HG03064 (cell line): ENCODE measurements around the gene KLF9.

ENCODE experiments used
- ATAC-seq: cut with Tn5 transposase; IDR thresholded peaks from one replicate; pipeline ENCODE4 v1.9.1; 2021; ENCODE audit warnings: low read depth; ENCODE audit not compliant: unreplicated experiment

Gene KLF9

GRCh38 chr9:70413799-70414775 is at the start of gene KLF9:
KLF9 (minus strand) TSS chr9:70414657; CDS start chr9:70413363, 1,294 bp downstream.
- ATAC-seq, result peak; percentile 64

DNA sequence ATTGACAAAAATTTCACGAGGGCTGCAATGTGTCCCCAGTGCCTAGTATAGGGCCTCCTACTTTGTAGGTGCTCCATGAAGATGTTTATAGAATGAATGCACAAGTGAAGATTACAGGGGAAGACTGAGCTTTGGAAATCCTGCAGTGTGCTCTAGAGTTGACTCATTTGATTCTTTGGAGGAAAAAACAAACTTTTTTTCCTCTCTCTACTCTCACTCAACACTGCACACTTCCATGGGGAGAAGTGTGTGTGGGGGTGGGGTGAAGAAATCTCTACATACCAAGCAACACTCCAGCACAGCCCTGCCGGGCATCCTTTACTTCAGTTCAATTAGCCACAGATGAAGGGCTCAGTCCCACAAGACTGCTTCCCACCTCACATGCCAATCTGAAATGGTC is 49.4 kb upstream of the KLF9 start:
- no peak for ATAC-seq

GRCh38 chr9:70462300-70462699 is 47.8 kb upstream of the KLF9 start:
- no peak for ATAC-seq

GRCh38 chr9:70457235-70457634 is 42.8 kb upstream of the KLF9 start:
- no peak for ATAC-seq

DNA sequence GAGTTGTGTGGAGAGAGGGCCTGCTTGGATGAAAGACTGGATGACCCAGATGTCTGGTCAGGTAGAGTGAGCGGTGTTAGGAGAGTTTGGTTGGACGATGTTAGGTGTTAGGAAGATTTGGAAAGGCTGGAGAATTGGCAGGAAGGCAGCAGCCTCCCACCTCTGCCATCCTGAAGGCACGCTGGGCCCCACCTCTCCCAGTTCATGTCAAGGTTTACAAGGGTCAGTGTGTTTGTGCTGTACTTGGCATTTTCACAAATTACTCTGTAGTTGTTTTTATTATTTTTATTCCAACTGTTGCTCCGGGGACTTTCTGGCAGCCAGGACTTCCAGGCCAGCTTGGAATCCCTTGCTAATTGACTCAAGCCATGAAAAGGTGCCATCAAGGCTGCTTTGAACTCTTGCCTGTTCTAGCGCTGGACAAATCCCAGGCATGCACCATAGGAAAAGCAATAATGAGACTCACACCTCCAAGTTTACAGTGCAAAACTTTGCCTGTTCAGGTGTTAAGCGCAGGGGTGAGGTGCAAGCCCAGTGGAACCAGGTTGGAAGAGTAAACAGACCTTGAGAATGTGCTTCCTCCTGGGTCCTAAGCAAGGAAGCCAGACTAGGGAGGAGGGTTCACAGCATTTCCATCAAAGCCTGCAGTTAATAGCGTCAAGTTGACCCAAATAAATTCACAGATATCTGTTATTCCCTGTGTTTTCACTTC is 41.7 kb upstream of the KLF9 start:
- no peak for ATAC-seq

DNA sequence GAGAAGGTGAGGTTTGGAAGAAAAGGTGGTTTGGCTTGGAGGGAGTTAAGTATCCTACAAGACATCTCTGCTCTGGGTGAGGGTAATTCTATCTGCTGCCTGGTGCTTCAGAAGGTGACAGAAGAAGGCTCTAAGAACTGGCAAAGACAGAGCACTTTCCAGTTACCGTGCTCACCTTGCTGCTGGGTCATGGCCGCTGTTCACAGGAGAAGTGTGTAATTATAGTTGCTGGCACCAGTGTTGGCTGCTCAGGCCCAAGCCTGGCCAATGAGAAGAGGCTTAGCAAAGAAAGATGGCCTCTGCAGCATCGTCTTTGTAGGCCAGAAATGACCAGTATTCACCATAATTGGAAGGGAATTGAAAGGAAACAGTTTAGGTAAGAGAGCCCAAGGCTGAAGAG is 37.9 kb upstream of the KLF9 start:
- no peak for ATAC-seq

DNA sequence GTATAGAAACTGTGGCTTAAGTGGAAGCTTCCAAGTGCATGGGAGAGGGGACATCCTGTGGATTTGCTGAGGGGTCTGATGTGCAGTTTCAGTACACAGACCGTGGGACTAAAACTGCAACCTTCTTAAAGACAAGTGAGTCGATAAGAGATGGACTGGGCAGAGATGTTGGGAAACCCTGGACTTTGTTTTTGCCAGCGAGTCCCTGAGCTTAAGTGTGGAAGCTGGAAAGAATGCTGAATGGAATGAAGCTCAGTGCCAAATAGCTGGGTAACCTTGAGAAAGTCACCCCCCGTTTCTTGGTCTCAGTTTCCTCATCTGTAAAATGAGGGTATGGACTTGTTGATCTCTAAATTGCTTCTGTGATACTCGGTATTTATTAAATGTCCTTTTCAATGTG is 37.3 kb upstream of the KLF9 start:
- no peak for ATAC-seq

DNA sequence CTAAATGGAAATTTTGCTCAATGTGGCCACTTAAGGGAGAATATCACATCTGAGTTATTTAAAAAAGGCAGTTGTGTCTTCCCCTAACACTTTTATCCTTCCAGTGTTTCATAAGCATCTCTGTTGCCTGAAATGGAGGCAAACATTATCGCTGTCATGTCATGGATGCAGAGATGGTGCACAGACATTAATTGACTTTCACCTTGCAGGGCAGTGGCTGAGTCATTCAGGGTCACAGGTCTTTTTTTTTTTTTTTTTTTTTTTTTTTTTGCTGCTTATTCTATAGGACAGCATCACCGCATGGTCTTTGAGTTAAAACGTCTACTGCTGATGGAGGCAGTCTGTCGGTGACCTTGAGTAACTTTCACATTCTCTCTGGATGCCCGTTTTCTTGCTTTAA is 36.3 kb upstream of the KLF9 start:
- ATAC-seq, result no peak

- no peak for ATAC-seq
Measured at GRCh38 chr9:70449461-70449860, 35.0 kb upstream of the KLF9 start.

- ATAC-seq, result no peak
Measured at GRCh38 chr9:70448919-70449318, 34.5 kb upstream of the KLF9 start.

GRCh38 chr9:70444904-70445303 is 30.4 kb upstream of the KLF9 start:
- no peak for ATAC-seq

GRCh38 chr9:70442328-70442848 is 27.9 kb upstream of the KLF9 start:
- no peak for ATAC-seq

DNA sequence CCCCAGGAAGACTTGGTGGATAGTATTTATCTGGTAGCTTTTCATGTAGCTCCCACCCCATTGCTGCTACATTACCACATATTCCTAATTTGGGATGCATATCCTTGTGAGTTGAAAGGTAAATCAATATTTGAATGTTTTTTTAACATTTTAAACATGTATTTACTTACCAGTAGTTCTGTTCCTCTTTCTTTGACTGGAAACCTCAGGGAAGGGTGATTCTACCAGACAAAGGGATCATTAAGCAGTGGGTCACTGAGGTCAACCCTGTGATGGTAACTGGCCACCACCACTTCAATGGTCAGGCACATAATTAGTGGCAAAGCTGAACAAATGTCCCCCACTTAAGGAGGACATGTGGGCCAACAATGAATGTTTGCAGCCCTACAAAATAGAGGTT is 27.2 kb upstream of the KLF9 start:
- ATAC-seq, result no peak

DNA sequence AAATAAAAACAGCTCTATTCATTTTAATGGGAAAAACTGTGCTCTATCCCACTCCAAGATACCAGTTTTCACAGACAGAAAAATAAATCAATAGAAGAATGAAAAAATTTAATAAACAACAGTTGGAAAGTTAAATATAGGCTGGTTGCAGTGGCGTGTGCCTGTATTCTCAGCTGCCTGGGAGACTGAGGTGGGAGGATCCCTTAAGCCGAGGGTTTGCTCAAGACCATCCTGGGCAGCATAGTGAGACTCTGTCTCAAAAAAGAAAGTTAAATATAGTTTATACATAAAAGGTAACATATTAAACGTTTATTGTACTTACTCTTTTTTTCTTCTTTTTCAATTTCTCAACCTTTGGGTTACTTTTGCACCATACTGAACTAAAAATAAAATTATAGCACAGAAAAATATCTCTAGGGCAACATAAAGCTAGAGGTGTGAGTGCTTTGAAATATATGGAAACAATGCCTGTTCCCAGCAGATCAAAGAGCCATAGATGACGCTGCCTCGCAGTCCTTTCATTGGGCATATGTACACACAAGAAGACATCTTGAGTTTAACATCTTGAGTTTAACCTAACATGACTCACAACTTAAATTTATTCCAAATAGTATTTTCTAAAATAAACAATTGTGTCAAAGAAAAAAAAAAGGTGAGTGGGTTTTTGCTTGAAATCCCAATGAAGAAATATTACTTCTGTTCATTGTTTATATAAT is 25.7 kb upstream of the KLF9 start:
- no peak for ATAC-seq

GRCh38 chr9:70438341-70438928 is 24.0 kb upstream of the KLF9 start:
- no peak for ATAC-seq

DNA sequence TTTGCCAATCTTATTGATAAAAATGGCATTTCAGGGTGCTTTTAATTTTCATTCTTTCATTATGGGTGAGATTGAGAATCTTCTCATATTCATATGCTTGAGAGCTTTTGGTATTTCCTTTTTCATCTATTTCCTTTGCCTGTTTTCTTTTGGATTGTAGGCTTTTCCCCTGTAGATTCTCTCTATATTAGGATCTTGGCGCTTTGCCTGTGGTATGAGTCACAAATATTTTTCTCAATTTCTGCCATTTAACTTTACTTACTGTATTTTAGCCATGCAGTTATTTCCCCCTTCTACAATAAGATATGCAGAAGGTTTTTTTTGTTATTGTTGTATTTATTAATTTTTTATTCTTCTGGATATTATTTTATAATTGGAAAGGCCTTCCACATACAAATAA is 21.5 kb upstream of the KLF9 start:
- no peak for ATAC-seq

DNA sequence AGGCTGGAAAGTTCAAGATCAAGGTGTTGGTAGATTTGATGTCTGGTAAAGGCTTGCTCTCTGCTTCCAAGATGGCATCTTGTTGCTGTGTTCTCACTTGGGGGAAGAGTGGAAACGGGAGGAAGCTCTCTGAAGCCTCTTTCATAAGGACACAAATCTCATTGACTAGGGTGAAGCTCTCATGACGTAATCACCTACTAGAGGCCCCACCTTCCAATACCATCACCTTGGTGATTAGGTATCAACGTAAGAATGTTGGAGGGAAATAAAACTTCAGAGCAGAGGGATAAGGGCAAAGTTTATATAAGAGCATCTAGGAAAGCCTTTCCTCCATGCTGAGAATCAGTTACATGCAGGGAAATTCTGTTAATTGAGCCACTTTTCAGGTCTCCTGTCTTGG is 15.4 kb upstream of the KLF9 start:
- ATAC-seq, result no peak

DNA sequence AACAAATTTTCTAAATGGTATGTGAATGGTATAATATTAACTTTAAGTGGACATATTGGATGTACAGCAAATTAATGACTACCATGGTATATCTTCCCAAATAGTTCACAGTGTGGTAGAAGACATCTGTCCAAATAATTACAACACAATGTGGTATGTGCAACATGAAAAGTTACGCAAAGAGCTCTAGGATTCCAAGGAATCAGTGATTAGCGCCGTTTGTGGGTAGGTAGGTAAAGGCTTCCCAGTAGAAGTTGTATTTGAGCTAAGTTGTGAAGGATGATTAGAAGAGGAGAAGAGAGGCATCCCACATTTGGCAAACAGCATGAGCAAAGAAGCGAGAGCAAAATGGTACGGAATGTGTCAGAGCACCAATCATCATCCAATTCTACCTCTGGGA is 14.3 kb upstream of the KLF9 start:
- no peak for ATAC-seq

- ATAC-seq, result no peak
Measured at GRCh38 chr9:70427161-70427945, 12.9 kb upstream of the KLF9 start.

GRCh38 chr9:70425192-70425591 is 10.7 kb upstream of the KLF9 start:
- no peak for ATAC-seq
